Bronchial epithelial cell (primary cell): ENCODE measurements around the gene CNTN5. TPM values are rescaled to one million over a fixed set of nuclear protein-coding genes. Genes with fewer than 3 reads are reported as not detected.
A peak's percentile ranks its signal among the peaks of the same experiment; 100 is the strongest.

Experiments used
- DNase-seq: peaks from one replicate; pipeline ENCODE4 v3.0.0-alpha.2; 2010; ENCODE audit warnings: low read depth
- FAIRE-seq: peaks from 2 replicates; lab custom pipeline; 2011; peaks lifted over from hg19 to GRCh38; lab: Jason Lieb, UNC
- H3K27me3 ChIP-seq: 2 replicates; pipeline ENCODE4 v1.5.1; 2011; ENCODE audit warnings: low read length; ENCODE audit not compliant: control insufficient read depth, insufficient read depth
- H3K36me3 ChIP-seq: 2 replicates; pipeline ENCODE4 v1.5.1; 2011; ENCODE audit warnings: low read length; ENCODE audit not compliant: control insufficient read depth, insufficient read depth
- H3K4me3 ChIP-seq: 2 replicates; pipeline ENCODE4 v1.5.1; 2011; ENCODE audit warnings: mild to moderate bottlenecking, low read depth, low read length, control low read depth
- total RNA-seq: library from RNA; depleted of rRNA; stranded (reverse); fragments of >200 nt; gene quantifications from 2 replicates; pipeline ENCODE4 v1.2.1, GENCODE V29; 2014
- TF ChIP-seq, protein P1 (sequence below): IDR thresholded peaks from 2 replicates; pipeline ENCODE4 v1.5.1; 2011; ENCODE audit warnings: mild to moderate bottlenecking, moderate library complexity, low read length, control low read depth, inconsistent platforms; ENCODE audit not compliant: insufficient read depth, severe bottlenecking

CNTN5 gene
- total RNA-seq, 1 donor from 2014 or later, result not detected

DNA sequence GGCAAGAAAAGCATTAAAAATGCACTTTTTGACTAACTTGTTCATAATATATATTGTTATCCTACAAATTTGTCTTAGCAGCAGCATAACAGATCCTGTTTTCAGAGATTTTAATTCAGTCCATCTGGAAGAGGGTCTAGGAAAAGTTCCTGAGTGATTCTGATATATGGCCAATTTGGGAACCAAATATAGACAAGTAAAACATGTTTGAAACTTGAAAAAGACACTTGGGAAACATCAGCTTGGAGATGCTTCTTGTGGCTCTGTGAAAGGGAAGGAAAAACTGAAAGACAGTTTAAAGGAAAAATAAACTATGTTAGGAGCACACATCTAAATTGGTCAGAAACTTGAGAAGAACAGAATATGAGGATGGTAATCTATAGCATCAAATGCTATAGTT is 697.5 kb downstream of the CNTN5 start:
- Histone ChIP-seq H3K4me3 (no peak overlapping the region), H3K36me3 (no peaks in the 10 kb centered on the region), H3K27me3 (no peaks in the 10 kb centered on the region)
- TF ChIP-seq, protein P1, sequence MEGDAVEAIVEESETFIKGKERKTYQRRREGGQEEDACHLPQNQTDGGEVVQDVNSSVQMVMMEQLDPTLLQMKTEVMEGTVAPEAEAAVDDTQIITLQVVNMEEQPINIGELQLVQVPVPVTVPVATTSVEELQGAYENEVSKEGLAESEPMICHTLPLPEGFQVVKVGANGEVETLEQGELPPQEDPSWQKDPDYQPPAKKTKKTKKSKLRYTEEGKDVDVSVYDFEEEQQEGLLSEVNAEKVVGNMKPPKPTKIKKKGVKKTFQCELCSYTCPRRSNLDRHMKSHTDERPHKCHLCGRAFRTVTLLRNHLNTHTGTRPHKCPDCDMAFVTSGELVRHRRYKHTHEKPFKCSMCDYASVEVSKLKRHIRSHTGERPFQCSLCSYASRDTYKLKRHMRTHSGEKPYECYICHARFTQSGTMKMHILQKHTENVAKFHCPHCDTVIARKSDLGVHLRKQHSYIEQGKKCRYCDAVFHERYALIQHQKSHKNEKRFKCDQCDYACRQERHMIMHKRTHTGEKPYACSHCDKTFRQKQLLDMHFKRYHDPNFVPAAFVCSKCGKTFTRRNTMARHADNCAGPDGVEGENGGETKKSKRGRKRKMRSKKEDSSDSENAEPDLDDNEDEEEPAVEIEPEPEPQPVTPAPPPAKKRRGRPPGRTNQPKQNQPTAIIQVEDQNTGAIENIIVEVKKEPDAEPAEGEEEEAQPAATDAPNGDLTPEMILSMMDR, result no peak
- DNase-seq (no peak), FAIRE-seq (no peak)

DNA sequence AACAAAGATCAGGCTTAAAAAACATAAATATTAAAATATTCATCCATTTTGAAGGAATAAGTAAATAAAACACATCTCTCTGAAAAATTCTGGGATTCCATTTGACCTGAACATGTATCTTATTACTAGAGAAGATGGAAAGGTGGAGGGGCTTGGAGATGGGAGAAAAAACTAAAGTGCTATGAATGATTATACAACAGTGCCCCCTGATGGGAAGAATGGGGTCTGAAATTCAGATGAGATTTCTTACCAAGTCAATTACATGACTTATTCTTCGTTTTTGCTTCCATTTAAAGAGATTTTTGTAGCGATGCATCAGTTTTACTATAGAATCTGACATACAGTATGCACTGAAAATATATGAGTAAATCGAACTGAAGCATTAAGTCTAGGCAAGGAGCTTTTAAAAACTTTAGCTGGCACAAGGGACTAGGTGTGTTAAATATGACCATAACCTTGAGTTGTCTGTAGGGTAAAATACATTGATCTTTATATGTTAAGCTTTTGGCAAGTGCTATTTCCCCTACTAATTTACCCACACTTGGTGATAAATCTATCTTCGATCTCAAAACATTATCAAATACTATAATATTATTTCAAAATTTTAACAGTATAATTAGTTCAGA is 718.8 kb downstream of the CNTN5 start:
- Histone ChIP-seq H3K4me3 (no peak overlapping the region), H3K36me3 (no peaks in the 10 kb centered on the region), H3K27me3 (no peaks in the 10 kb centered on the region)
- FAIRE-seq, result no peak
- DNase-seq, result peak; percentile 42
- TF ChIP-seq, protein P1, result peak; percentile 40

DNA sequence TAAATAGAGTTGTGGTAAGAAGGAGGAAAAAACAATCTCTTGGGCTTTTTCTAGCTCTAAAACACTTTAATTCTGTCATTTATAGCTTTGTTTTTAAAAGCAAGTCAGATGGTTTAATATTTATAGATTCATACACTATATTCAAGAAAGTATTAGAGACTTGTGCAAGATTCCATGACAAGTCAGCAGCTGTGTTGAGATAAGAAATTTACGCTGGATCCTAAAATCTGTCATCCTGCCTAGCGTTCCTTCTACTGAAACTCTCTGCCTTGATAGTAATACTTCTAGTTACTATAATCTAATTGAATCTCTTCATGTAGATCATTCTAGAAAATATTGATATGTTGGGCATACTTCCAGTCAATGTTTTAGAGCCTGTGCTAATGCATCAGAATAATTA is 721.8 kb downstream of the CNTN5 start:
- Histone ChIP-seq H3K36me3 (no peaks in the 10 kb centered on the region), H3K4me3 (no peak overlapping the region), H3K27me3 (no peaks in the 10 kb centered on the region)
- DNase-seq (no peak), FAIRE-seq (no peak)
- TF ChIP-seq, protein P1, result no peak

DNA sequence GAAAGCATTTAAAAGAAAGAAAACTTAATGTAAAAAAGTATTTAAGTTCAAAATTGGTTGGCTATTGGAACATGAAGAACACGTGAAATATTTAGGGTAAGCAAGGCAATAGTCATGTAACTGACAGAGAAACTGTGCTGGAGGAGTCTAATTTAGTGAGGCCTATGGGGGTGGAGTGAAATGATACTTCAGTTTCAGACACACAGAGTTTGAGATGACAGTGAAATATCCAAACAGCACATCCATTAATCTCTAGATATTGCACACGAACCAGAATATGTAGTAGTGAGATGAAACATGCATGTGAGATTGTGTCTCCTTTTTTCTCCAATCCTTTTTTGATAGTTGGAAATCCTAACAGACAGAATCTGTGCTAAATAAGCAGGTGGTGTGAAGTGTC is 739.0 kb downstream of the CNTN5 start:
- no peak for FAIRE-seq
- TF ChIP-seq, protein P1, result no peak
- no peak for DNase-seq

DNA sequence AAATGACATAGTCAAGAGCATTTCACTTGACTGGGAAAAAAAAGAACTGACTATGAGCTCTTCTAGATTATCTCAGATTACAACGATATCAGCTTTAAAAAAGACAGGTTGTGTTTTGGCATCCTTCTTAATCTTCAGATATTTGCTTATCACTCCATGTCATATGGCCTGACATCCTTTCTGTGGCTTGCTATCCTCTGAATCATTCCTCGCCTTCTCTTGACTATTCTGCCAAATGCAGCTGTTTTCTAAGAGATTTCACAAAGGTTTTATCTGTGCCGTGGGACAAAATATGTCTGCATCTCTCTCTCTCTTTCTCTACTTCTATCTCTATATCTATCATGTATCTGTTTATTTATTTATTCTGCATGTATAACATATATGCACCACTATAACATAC is 746.1 kb downstream of the CNTN5 start:
- H3K27me3 ChIP-seq, result no peaks in the 10 kb centered on the region
- H3K36me3 ChIP-seq, result no peaks in the 10 kb centered on the region
- FAIRE-seq (no peak), DNase-seq (no peak)
- H3K4me3 ChIP-seq, result no peak overlapping the region
- TF ChIP-seq, protein P1, result no peak

More for the DNA sequence above, 739.0 kb downstream of the CNTN5 start:
- H3K36me3 ChIP-seq, result no peaks in the 10 kb centered on the region
- no peak overlapping the region for H3K4me3 ChIP-seq
- no peaks in the 10 kb centered on the region for H3K27me3 ChIP-seq

DNA sequence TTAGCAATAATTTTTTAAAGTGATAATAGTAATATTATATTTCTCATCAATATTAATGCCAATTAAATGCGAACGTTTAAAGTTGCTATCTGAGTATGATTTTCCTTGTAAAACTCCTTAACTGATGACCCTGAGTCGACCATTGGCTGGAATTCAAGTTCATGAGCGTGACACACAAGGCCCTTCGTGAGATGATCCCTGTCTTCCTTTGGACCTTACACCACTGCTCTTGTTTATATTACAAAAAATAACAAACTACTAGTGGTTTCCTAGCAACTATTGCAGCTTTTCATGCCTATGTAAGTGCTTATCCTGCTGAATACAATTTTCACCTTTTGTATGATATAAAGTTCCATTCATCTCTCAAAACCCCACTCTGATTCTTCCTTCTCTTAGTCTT is 752.9 kb downstream of the CNTN5 start:
- H3K4me3 ChIP-seq, result no peak overlapping the region
- no peak for DNase-seq
- TF ChIP-seq, protein P1, result no peak
- no peaks in the 10 kb centered on the region for H3K27me3 ChIP-seq
- FAIRE-seq, result no peak
- no peaks in the 10 kb centered on the region for H3K36me3 ChIP-seq
